ENCODE results near the gene TRAF4.
A peak's percentile ranks its signal among the peaks of the same experiment; 100 is the strongest.
"Not testable (repeated sequence)": the region's sequence is repeated elsewhere in the genome, so short reads cannot be mapped to it uniquely, and the experiment has no call there.

TRAF4 gene

GRCh38 chr17:28729950-28730330, 13.9 kb upstream of the TRAF4 start:
- DNase-seq (ENCODE audit: low spot score), result no peak

GRCh38 chr17:28733346-28733745, 10.5 kb upstream of the TRAF4 start:
- no peak for DNase-seq (ENCODE audit: low spot score)

- no peak for DNase-seq (ENCODE audit: low spot score)
These were observed 9.0 kb upstream of the TRAF4 start for GRCh38 chr17:28734712-28735241.

GRCh38 chr17:28735242-28735722, 8.5 kb upstream of the TRAF4 start:
- no peak for DNase-seq (ENCODE audit: low spot score)

- DNase-seq (ENCODE audit: low spot score), result not testable (repeated sequence)
These were observed 7.7 kb upstream of the TRAF4 start for GRCh38 chr17:28735913-28736769.

- no peak for DNase-seq (ENCODE audit: low spot score)
These were observed 6.5 kb upstream of the TRAF4 start for GRCh38 chr17:28737316-28737715.

GRCh38 chr17:28737770-28738679, 5.8 kb upstream of the TRAF4 start:
- no peak for DNase-seq (ENCODE audit: low spot score)

GRCh38 chr17:28738680-28739384, 5.0 kb upstream of the TRAF4 start:
- peak; percentile 50 for DNase-seq (ENCODE audit: low spot score)

GRCh38 chr17:28740406-28741357, 3.1 kb upstream of the TRAF4 start:
- no peak for DNase-seq (ENCODE audit: low spot score)

- no peak for DNase-seq (ENCODE audit: low spot score)
These were observed 2.2 kb upstream of the TRAF4 start for GRCh38 chr17:28741358-28742349.

- DNase-seq (ENCODE audit: low spot score), result peak; percentile 56
These were observed 527 bp downstream of the TRAF4 start for GRCh38 chr17:28744104-28744971.

- DNase-seq (ENCODE audit: low spot score), result no peak
These were observed 1.4 kb downstream of the TRAF4 start for GRCh38 chr17:28744972-28745785.

GRCh38 chr17:28745786-28746411, 2.1 kb downstream of the TRAF4 start:
- no peak for DNase-seq (ENCODE audit: low spot score)

- DNase-seq (ENCODE audit: low spot score), result no peak
These were observed 2.8 kb downstream of the TRAF4 start for GRCh38 chr17:28746611-28747050.

GRCh38 chr17:28747051-28747691, 3.4 kb downstream of the TRAF4 start:
- DNase-seq (ENCODE audit: low spot score), result no peak
